Measurements from ENCODE around the gene POU2F3.
"Not testable (repeated sequence)": the region's sequence is repeated elsewhere in the genome, so short reads cannot be mapped to it uniquely, and the experiment has no call there.

POU2F3 gene

DNA sequence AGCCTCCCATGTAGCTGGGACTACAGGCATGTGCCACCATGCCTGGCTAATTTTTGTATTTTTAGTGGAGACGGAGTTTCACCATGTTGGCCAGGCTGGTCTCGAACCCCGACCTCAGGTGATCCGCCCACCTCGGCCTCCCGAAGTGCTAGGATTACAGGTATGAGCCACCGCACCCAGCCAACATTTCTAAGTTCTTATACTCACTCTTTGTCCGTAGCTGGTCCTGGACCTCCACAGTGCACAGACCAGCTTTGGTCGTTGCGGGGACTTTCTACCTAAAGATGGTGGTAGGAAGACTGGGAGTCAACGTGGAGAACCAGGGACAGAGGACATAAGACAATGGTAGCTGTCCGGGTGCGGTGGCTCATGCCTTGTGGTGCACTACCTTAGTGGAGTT is 13.4 kb downstream of the POU2F3 start:
- not testable (repeated sequence) for DNase-seq

DNA sequence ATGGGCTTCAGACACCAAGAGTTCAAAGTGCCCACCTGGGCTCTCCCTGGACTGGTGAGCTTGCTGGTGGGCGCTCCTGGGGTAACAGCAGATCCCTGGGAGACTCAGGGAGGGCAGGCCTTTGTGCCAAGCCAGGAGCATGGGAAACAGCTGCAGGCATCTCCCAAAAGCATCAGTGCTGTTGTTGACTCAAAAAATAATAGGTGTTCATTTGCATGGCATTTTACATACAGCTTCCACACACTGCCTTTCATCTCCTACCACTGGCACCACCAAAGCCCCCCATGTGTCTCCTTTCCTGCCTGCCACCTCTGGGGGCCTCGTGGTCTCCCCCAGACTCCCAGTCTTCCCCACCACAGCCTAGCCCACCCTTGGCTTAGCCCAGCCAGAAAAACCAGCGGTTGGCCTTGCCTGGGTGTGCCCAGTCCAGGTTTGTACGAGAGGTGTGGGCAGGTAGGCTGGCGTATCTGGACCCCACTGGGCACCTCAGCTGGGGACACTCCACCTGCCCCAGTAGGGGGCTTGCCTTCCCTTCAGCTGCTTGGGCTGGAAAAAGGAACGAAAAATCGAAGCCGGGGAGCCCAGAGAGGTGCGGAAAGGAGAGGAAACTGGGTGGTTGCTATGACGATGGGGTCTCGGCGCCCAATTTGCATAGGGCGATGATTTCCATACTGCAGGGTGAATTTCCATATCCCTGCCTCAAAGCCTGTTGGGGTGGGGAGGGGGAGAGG is 15.0 kb downstream of the POU2F3 start:
- no peak for DNase-seq

DNA sequence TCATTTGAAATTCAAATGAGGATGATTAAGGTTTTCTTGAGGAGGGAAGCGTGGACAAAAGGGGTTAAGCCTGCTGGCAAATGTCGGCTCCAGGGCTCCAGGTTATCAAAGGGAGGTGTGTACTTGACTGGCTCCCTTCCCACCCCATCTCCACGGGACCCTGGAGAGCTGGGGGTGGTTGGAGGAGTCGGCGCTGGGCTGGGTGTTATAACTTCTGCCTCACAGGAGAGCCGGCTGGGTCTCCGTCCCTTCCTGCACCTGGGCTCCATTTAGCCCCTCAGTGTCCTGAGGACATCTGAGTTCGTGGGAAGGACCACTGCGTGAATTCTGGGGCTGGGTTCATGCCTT is 15.6 kb downstream of the POU2F3 start:
- DNase-seq: no peak

DNA sequence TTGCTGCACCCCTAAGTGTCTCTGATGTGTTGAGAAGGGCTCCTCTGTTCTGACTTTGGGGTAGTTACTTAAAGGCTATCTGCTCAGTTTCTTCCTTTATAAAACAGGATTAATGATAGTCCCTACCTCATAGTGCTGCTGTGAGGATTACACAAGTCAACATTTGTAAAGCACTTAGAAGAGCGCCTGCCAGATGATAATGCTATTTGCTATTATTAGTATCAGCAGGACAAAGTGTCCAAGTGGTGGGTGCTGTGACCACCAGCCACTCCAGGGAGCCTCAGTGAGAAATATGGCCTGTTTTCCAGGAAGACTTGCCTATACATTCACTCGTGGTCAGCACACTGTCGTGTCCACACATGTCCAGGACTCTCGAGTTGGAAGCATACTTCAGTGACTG is 16.2 kb downstream of the POU2F3 start:
- DNase-seq: no peak

DNA sequence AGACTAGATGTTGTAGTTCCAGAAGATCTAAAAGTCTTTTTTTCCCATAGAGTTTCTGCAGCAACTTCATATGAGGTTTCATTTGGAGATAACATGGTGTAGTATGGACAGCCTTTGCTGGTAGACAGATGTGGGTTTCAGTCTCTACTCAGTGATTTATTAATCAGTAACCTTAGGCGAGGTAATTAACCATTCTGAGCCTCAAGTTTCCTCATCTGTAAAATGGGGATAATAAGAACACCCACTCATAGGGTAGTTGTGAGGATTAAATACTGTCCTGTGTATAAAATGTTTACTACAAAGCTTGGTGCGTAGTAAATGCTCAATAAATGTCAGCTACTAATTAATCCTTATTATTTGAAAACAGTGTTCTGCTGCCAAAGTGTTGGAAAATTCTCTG is 16.8 kb downstream of the POU2F3 start:
- no peak for DNase-seq

DNA sequence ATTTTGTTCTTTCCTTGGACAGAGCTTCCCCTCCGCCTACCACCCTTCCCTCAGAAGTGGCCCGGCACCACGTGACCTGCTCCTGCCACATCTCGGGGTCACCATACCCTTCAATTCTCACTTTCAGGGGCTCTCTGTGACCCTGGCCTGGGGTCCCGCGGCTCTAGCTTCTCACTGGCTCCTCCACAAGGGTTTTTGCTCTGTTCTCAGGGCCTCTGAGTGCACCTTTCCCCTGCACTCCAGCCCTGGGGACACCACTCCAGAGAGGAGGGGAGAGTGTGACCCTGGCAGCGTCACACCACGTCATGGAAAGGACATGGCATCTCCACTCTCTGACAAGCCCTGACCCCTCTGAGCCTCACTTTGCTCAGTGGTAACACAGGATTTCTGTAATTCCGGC is 17.4 kb downstream of the POU2F3 start:
- no peak for DNase-seq

DNA sequence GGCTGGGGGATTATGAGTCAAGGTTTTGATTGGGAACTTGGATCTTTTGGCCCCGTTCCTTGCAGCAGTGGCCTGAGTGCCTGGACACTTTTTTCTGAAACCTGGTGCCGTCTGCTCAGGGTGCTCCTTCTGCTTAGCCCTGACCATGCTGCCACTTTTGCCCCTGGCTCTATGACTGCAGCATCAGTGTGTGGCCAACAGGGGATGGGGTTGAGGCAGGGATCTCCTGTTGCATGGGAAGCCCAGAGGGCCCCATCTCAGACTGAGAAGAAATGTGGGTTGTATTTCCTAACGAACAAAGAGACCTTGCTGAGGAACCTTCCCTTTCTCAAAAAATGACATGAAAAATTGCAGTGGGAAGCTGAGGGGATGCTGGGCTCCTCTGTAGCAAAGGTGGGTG is 18.7 kb downstream of the POU2F3 start:
- no peak for DNase-seq

DNA sequence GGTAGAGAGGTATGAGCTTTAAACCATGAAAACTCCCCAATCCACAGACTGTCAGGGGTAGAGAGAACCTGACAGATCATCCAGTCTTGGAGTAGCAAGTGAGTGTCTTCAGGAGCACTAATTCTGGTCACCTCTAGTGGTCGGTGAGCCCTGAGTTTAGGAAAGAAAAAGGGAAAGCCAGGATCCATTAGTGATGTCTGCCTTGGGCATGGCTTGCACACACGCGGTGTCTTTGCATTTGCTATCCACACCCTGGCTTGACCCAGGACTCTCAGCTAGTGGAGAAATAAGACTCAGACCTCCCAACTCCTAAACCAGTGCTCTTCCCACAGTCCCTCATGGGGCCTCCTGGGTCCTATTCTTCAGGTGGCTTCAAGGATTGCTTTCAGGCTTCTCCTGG is 19.3 kb downstream of the POU2F3 start:
- no peak for DNase-seq

DNA sequence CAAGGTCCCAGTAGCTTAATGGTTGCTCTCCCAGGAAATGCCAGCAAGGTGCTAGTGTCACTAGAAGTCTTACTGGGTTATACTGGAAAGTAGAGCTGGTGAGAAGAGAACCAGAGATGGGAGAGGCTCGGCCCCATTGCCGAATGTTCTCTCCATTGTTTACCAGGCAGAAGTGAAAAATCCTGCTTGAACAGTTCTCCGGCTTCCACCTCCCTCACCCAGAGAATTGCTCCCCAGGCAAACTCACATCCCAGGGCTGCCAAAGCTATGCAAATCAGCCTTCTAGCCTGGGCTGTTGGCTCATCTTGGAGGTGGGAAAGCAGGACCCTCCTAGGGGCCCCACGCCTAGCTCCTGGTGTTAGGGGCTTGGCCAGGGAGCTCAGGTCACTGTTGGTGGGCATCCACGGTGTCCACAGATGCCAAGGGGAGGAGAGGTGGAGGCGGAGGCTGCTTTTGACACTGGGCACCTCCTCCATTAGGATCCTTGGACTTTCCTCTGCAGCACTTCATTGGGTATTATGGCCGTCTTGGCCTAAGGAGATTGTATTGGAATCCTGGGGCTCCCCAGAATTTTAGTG is 20.1 kb downstream of the POU2F3 start:
- no peak for DNase-seq

DNA sequence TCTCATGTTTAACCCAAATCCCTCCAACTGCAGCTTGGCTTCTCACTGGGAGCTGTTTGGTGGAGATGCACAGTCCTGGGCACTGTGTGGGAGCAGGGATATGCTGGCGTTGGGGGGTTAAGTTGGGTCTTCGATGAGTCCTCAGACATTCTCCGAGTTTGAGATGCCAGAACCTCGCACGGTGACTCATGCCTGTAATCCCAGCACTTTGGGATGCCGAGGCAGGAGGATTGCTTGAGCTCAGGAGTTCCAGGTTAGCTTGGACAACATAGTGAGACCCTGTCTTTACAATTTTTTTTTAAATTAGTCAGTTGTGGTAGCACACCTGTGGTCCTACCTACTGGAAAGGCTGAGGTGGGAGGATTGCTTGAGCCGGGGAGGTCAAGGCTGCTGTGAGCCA is 20.7 kb downstream of the POU2F3 start:
- no peak for DNase-seq

DNA sequence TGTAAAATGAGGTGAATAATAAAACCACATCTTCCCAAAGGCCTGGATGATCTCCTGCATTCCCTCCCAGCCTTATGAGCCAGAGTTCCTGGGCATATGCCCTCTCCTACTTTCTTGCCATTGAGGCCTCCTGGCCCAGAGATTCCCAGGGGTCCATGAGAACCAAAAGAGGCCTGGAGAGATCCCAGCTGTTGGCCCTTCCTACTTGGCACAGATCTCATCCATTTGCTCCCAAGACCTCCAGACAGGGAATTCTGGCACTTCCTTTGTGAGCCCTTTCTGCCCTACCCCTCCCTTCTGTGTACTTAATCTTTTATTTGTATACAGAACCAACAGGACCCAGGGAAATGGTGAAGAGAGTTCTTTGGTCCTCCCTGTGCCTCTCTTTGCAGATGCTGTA is 21.4 kb downstream of the POU2F3 start:
- DNase-seq: no peak

DNA sequence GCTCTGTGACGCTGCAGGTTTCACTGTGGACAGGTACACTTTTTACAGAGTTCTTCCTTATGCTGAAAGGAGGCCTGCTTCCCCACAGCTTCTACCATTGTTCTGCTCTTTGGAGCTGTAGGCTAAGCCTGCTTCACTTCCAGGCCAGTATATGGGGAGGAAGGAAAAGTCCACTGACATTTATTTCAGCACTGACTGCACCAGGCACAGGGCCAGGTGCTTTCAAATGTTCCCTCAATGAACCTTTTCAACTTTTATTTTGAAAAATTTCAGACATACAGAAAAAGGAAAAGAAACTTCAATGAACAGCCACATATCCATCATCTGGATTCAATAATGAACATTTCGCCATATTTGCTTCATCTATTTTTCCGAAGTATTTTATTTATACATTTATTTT is 22.0 kb downstream of the POU2F3 start:
- DNase-seq: no peak

DNA sequence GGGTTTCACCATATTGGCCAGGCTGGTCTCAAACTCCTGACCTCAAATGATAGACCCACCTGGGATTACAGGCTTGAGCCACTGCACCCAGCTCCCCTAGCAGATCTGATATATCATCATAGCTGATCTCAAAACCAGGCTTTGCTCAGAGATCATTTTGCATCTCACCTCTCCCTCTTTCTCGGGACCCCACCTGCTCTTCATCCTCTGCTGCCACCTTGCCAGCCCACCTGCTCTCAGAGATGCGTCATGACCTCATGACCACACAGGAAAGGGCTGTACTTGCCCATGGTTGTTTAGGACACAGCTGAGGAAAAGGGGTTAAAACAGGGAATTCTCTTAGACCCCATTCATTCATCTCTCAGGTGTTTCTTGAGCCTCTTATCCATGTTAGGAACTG is 27.4 kb downstream of the POU2F3 start:
- DNase-seq: no peak

DNA sequence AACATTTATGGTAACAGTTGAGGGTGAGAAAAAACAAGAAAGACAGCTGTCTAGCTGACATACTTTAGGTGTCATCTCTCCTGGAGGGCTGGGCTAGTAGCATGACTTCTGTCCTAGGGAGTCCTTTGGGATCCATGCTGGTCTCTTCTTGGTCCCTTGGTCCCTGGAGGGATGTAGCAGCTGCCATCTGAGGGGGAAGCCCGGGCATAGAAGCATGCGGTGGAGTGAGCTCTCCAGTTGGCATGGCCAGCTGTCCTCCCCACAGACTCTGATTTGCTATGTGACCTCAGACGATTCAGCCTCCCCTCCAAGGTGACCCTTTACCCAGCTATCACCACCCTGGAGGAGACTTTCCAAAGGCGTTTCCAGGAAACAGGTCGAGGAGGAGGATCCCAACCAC is 28.7 kb downstream of the POU2F3 start:
- no peak for DNase-seq

DNA sequence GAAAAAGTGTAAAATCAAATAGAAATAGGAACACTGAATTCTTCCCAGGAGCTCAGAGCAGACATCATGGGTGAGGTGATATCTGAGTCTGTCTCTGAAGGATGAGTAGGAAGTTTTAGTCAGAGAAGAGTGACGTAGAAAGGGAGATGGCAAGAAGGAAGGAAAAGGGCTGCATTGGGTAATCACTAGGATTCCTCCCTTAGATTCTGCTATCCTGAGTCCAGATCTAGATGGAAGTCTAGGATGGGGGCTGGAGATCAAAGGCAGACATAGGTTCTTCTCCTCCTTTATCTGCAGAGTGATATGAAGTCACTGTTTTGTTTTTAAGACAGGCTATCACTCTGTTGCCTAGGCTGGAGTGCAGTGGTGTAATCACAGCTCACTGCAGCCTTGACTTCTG is 30.4 kb downstream of the POU2F3 start:
- DNase-seq: no peak

DNA sequence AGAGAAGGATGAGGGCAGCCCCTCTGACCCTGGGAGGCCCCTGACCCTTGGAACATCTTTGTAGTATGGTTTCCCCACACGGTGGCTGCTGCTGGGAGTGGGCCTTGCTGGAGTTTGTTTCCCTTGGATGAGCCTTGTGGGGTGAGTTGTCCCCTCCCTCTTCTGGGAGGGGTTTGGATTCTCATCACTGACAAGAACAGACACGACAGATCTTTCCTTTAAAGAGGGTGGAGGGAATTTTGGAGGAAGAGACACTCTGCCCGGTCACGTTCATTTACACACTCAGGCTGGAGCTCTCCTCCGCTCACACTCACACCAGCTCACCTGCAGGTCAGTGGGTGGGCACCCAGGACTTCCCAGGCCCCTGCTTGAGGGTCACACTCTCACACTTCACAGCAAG is 31.7 kb downstream of the POU2F3 start:
- DNase-seq: no peak

DNA sequence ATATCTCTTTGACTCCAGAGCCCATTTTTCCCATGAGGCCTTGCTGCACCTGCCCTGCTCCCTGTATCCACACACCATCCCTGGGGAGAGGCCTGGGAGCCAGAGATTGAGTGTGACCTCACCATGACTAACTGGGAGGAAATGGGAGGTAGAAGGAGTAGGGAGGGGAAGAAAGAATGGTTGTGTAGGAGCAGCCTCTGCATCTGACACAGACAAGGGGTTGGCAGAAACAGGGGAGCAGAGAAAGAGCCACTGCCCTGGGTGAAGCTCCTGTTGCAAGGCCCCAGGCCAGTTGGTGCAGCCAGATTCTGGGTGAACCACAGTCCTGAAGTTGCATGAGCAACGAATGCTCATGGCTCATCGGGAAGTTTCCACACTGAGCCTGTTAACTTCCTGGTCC is 32.4 kb downstream of the POU2F3 start:
- no peak for DNase-seq

DNA sequence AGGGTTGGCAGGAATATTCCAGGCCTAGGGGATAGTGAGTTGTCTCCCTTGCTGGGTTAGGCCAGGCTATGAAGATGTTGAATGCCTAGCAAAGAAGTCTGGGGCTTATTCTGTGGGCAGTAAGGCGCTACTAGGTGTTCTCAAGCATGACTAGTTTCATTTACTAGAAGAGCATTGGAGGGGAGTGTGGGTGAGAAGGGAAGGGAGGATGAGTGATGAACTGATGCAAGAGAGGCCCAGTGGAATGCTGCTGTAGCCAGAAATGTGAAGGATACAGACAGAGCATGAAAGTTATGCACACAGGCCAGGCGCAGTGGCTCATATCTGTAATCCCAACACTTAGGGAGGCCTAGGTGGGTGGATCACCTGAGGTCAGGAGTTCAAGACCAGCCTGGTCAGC is 33.5 kb downstream of the POU2F3 start:
- no peak for DNase-seq

DNA sequence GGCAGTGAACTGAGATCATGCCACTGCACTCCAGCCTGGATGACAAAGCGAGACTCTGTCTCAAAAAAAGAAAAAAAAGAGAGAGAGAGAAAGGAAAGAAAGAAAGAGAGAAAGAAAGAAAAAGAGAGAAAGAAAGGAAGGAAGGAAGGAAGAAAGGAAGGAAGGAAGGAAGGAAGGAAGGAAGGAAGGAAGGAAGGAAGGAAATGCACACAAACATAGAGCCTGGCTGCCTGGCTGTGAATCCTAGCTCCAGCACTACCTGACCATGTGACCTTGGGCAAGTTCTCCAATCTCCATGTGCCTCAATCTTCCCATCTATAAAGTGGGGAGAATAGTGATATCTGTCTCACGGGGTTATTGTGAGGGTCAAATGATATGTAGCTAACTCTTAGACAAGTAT is 34.0 kb downstream of the POU2F3 start:
- not testable (repeated sequence) for DNase-seq

DNA sequence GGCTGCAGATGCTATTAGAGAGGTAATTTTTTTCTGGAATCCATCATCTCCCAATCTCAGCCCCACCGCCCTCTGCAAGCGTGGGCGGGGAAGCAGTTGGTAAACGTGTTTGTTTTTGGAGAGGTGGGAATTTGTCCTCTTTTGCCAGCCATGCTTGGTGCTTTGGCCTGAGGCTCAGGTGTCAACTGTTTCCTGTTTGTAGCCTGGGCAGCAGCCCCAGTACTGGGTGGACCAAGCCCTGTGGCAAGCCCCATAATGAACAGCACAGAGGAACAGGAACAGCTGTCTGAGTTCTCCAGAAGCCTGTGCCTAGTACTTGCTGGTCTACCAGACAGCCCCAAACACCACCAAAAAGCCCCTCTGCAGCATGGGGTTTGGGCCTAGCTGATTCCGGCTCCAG is 39.6 kb downstream of the POU2F3 start:
- DNase-seq: no peak

DNA sequence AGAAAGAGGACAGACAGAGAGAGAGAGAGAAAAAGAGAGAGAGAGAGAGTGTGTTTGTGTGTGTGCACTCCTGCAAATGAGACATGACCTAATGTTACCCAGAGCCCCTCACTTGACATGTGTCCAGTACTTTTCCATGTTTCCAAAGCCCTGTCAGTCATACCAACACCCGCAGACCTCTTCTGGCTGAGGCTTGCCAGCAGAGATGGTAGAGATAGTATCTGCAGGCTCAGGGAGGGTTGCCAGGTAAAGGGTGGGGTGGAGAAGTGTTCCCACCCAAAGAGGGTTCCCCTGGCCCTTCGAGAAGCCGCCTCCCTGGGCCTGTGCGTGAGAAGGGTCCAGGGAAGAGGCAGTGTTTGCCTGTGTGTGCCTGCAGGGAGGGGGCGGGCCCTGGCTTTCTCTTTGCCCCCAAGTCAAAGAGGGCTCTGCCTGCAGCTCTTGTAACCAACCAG is 40.7 kb downstream of the POU2F3 start:
- no peak for DNase-seq

DNA sequence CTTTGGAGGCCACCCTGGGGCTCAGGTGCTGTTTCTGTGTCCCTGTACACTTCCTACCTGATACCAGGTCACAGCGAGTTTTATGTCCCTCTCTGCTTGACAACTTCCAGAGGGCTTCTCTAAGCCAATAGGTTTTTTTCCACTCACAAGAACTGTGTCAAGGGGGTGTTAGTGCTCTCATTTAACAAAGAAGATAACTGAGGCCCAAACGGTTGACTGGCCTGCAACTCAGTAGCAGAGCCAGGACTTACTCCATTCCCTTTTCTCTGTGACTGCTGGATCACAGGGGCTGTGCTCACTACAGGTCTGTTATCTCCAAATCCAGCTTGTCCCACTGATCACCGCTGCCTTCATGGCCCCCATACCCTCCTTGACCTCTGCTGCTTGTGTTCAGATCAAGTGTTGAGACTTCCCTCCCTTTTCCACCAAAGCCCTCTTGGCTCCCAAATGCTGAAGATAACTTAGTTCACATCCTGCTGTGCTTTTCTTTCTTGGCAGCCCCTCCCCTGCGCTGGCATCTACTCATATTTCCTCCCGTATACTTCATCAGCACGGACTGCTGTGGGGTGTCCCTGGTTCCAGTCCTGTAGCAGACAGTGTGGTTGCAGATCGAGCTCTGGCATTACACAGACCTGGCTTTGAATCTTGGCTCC is 41.3 kb downstream of the POU2F3 start:
- no peak for DNase-seq

DNA sequence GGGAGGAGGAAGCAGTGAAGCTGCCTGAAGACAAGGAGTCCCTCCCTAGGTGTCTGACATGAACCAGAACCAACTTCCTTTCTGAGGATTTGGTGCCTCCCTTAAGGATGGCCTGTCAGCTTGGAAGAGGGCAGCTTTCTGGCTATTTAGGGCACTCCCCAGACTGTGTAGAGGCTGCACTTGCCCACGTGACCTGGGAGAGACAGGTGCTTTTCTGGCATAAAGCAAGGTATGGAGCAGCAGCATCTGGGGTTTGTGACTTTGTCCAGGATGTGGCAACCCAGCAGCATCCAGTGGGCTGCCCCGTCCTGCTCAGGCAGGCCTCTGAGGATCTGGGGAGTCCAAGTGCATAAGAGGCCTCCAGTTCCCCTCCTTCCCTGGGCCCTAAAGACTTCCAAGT is 43.2 kb downstream of the POU2F3 start:
- DNase-seq: no peak

DNA sequence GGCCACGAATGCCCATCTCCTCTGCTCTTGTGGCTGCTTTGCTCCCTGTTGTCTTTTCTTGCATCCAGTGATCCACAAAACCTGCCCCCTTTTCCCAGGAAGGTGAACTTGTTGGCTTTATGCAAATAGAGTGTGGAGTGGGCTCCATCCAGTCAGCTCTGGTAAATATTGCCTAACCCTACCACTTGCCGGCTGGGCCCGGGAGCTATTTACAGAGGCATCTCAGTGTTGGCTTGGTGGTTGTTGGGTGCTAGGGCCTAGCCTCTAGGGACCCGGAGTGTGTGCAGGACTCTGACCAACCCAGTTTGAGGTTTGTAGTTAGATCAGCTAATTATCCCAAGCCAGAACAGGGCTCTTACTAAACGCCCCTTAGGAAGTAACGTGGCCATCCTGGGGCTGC is 44.3 kb downstream of the POU2F3 start:
- DNase-seq: no peak

DNA sequence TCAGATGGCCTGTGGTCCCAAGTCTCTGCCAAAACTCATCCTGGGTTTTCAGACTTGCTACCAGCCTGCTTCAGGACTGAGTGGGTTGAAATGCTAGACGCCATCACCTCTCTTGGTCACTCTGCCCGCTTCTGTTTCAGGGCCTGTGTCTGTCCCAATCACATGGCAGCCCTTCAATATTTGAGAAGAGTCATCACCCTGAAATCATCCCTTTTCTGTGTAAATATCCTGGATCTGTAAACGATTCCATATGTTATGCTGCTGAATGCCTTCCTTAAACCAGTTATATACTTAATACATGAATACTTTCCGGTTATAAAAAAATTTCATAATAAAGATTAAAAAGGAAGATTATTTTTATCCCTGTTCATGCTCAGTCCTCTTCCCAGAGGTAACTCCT is 45.3 kb downstream of the POU2F3 start:
- DNase-seq: no peak

All from Kasumi-1 (cell line).